K562 (cell line): ENCODE measurements around the gene MYCBP. TPM values are rescaled to one million over a fixed set of nuclear protein-coding genes. Genes with fewer than 3 reads are reported as not detected.

Experiments
- BACH1 ChIP-seq: fragments of 200-800 bp; sonication (Bioruptor generic); IDR thresholded peaks from 2 replicates; pipeline ENCODE4 v1.6.1; 2016; ENCODE audit warnings: missing genetic modification characterization, missing compliant biosample characterization
- HNRNPUL1 ChIP-seq: fragments of 200-400 bp; formaldehyde crosslinking; IDR thresholded peaks from 2 replicates; pipeline ENCODE4 v1.6.1; 2017; ENCODE audit warnings: low read length
- KAT8 ChIP-seq: fragments of 450-650 bp; IDR thresholded peaks from 2 replicates; pipeline ENCODE4 v1.6.1; 2016; ENCODE audit warnings: low read depth, mild to moderate bottlenecking
- KDM1A ChIP-seq, 2 experiments: fragments of 450-650 bp; IDR thresholded peaks; 2 replicates each; pipeline ENCODE4 v1.6.1; 2016; ENCODE audit warnings: mild to moderate bottlenecking in 2 of 2
- L3MBTL2 ChIP-seq: fragments of 450-650 bp; IDR thresholded peaks from 2 replicates; pipeline ENCODE4 v1.6.1; 2016; ENCODE audit warnings: mild to moderate bottlenecking, moderate library complexity
- MIER1 ChIP-seq: fragments of 450-650 bp; IDR thresholded peaks from 2 replicates; pipeline ENCODE4 v1.6.1; 2016; ENCODE audit warnings: antibody characterized with exemption, mild to moderate bottlenecking, low read depth
- NCOA6 ChIP-seq: fragments of 450-650 bp; IDR thresholded peaks from 2 replicates; pipeline ENCODE4 v1.6.1; 2017; ENCODE audit warnings: mild to moderate bottlenecking
- POLR2AphosphoS5 ChIP-seq: IDR thresholded peaks from 2 replicates; pipeline ENCODE4 v1.6.1; 2011; ENCODE audit warnings: mild to moderate bottlenecking, low read depth, low read length, moderate library complexity; ENCODE audit not compliant: control insufficient read depth, insufficient read depth
- PTTG1 ChIP-seq: fragments of 450-650 bp; IDR thresholded peaks from 2 replicates; pipeline ENCODE4 v1.6.1; 2016; ENCODE audit warnings: low read depth, mild to moderate bottlenecking, missing genetic modification characterization, missing compliant biosample characterization
- RAD21 ChIP-seq, 2 experiments: fragments of 250-450 bp in 1 of 2; fragments of 450-650 bp in 1 of 2; sonication (Bioruptor Pico) in 1 of 2; formaldehyde crosslinking in 1 of 2; IDR thresholded peaks in 1 of 2; conservative IDR thresholded peaks in 1 of 2; 2 replicates each; pipeline versions ENCODE4 v1.4.0 to v1.8.0; 2020 to 2022; ENCODE audit warnings: mild to moderate bottlenecking in 2 of 2, moderate library complexity in 1 of 2
- RB1 ChIP-seq: fragments of 450-650 bp; IDR thresholded peaks from 2 replicates; pipeline ENCODE4 v1.6.1; 2017; ENCODE audit warnings: low read depth, mild to moderate bottlenecking
- SMC3 ChIP-seq: conservative IDR thresholded peaks from 2 replicates; pipeline ENCODE4 v1.6.1; 2011; ENCODE audit warnings: low read depth, low read length, improper control_type of control experiment; ENCODE audit not compliant: insufficient read depth
- XRCC3 ChIP-seq: fragments of 450-650 bp; IDR thresholded peaks from 2 replicates; pipeline ENCODE4 v1.6.1; 2017; ENCODE audit warnings: mild to moderate bottlenecking, moderate library complexity
- YY1 ChIP-seq, 3 experiments: IDR thresholded peaks; 2 replicates each; pipeline ENCODE4 v1.6.1; 2011; ENCODE audit warnings: low read length in 2 of 3, mild to moderate bottlenecking in 2 of 3, moderate library complexity in 2 of 3, borderline replicate concordance in 1 of 3, control low read depth in 1 of 3, low read depth in 1 of 3; ENCODE audit not compliant: insufficient read depth in 3 of 3, insufficient replicate concordance in 2 of 3, control insufficient read depth in 1 of 3, insufficient read length in 1 of 3; ENCODE audit errors: extremely low read depth in 1 of 3
- ZNF217 ChIP-seq: sonication (generic); formaldehyde crosslinking; IDR thresholded peaks from 2 replicates; pipeline ENCODE4 v1.8.0; 2022; ENCODE audit warnings: mild to moderate bottlenecking, missing genetic modification reagents
- polyA plus RNA-seq, 8 experiments: library from polyadenylated mRNA; depleted of rRNA in 4 of 8; stranded (reverse) in 5 of 8; unstranded in 3 of 8; fragments of >200 nt; fragmentation: Nextera tagmentation in 2 of 8; fragmentation: Illumina TruSeq in 1 of 8; extraction: Ambion mirVana in 2 of 8; extraction: Trizol in 1 of 8; gene quantifications; 2 replicates each; pipeline versions ENCODE4 v1.2.1 to v1.2.3, GENCODE V29; 2011 to 2014; ENCODE audit warnings: inconsistent platforms in 1 of 8, missing spikeins in 1 of 8
- total RNA-seq, 7 experiments: library from RNA; depleted of rRNA in 6 of 7; stranded (reverse); fragments of >200 nt in 6 of 7; fragmentation: Illumina TruSeq in 2 of 7; extraction: Trizol in 2 of 7; gene quantifications; 2 replicates each; pipeline versions ENCODE4 v1.2.1 to v1.2.3, GENCODE V29; 2011 to 2021; ENCODE audit warnings: low replicate concordance in 1 of 7
- TF ChIP-seq, protein P1 (sequence below): fragments of 200-800 bp; sonication (Bioruptor generic); IDR thresholded peaks from 2 replicates; pipeline ENCODE4 v1.6.1; 2017; ENCODE audit warnings: missing genetic modification characterization, missing compliant biosample characterization
- TF ChIP-seq, protein P2 (sequence below), 2 experiments: fragments of 450-650 bp; IDR thresholded peaks; 2 replicates each; pipeline ENCODE4 v1.6.1; 2016
- TF ChIP-seq, protein P3 (sequence below): fragments of 450-650 bp; IDR thresholded peaks from 2 replicates; pipeline ENCODE4 v1.7.1; 2018; ENCODE audit warnings: mild to moderate bottlenecking, low read depth; ENCODE audit not compliant: partially characterized antibody
- TF ChIP-seq, protein P4 (sequence below): fragments of 250-450 bp; sonication (Bioruptor Pico); IDR thresholded peaks from 2 replicates; pipeline ENCODE4 v1.8.0; 2021; ENCODE audit warnings: moderate library complexity, mild to moderate bottlenecking, inconsistent platforms

MYCBP gene
- total and polyA plus RNA-seq, 9 of the 15 experiments (the other 6 are each of a cell fraction or from before 2014, with no cell fraction given) = 32.3 to 253 (median 72.9) TPM

DNA sequence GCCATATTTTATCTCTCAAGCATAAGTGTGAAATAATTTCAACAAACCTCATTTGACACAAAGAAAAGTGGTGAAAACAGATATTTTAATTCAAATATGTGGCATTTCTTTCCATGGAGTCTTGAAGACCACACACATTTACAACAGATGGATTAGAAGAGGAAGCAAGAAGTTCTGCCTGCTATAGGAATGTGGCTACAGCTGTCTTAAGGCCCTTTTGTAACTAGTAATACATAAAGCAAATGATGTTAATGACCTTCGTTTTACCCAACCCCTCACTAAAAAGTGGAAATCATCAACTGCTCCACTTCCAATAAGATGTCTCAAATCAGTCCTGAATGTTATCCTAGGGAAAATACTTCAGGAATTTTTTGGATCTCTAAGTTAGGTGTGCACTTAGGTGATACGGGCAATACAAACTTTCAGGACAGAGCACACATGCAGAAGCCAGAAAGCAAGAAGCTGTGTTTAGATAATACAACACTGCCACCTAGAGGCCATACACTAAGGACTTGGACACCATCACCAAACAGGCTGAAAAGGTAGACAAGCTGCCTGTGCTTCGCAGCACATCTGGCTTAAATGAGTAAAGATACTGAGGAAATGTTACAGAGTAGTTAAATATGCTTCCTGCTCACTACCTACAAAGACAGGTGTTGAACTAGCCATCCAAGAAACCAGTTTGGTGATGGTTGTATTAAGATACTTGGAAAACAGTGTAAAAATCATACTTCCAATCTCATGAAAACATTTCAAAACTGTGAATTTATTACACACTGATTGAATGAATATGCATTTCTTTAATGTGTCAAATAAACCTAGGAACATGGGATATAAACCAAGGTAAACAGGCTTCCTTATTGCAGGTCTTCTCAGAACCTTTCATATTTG is 38.0 kb downstream of the MYCBP start (continued):
- TF ChIP-seq L3MBTL2 (0 out of 2 replicates have a peak, but pooled peaks have one; percentile 14), MIER1 (no peak), RAD21 (CRISPR knock-in tag; conservative IDR thresholded peaks at IDR 0.05 in 1 of 2, IDR thresholded peaks at IDR 0.05 in 1 of 2) (peak; percentile 91 to 98), PTTG1 (no peak), KDM1A (IDR thresholded peaks at IDR 0.05) (peak in 1 of 2 experiments; percentile 40; a peak in 2 of 4 replicates), RB1 (peak; percentile 78; the same call in 1 of the 2 replicates), BACH1 (no peak), SMC3 (peak; percentile 95), XRCC3 (no peak), YY1 (IDR thresholded peaks at IDR 0.05; ENCODE audit: borderline replicate concordance in 1 of 3, control insufficient read depth in 1 of 3, extremely low read depth in 1 of 3, insufficient read depth in 3 of 3, insufficient read length in 1 of 3, insufficient replicate concordance in 2 of 3, low read depth in 1 of 3, low read length in 2 of 3) (no peak), HNRNPUL1 (no peak), POLR2AphosphoS5 (no peak), ZNF217 (CRISPR knock-in tag) (no peak), NCOA6 (no peak), KAT8 (no peak)
- TF ChIP-seq, protein P1, sequence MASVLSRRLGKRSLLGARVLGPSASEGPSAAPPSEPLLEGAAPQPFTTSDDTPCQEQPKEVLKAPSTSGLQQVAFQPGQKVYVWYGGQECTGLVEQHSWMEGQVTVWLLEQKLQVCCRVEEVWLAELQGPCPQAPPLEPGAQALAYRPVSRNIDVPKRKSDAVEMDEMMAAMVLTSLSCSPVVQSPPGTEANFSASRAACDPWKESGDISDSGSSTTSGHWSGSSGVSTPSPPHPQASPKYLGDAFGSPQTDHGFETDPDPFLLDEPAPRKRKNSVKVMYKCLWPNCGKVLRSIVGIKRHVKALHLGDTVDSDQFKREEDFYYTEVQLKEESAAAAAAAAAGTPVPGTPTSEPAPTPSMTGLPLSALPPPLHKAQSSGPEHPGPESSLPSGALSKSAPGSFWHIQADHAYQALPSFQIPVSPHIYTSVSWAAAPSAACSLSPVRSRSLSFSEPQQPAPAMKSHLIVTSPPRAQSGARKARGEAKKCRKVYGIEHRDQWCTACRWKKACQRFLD (CRISPR knock-in tag) = no peak
- TF ChIP-seq, protein P2, sequence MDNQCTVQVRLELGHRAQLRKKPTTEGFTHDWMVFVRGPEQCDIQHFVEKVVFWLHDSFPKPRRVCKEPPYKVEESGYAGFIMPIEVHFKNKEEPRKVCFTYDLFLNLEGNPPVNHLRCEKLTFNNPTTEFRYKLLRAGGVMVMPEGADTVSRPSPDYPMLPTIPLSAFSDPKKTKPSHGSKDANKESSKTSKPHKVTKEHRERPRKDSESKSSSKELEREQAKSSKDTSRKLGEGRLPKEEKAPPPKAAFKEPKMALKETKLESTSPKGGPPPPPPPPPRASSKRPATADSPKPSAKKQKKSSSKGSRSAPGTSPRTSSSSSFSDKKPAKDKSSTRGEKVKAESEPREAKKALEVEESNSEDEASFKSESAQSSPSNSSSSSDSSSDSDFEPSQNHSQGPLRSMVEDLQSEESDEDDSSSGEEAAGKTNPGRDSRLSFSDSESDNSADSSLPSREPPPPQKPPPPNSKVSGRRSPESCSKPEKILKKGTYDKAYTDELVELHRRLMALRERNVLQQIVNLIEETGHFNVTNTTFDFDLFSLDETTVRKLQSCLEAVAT (IDR thresholded peaks at IDR 0.05) = no peak
- TF ChIP-seq, protein P3, sequence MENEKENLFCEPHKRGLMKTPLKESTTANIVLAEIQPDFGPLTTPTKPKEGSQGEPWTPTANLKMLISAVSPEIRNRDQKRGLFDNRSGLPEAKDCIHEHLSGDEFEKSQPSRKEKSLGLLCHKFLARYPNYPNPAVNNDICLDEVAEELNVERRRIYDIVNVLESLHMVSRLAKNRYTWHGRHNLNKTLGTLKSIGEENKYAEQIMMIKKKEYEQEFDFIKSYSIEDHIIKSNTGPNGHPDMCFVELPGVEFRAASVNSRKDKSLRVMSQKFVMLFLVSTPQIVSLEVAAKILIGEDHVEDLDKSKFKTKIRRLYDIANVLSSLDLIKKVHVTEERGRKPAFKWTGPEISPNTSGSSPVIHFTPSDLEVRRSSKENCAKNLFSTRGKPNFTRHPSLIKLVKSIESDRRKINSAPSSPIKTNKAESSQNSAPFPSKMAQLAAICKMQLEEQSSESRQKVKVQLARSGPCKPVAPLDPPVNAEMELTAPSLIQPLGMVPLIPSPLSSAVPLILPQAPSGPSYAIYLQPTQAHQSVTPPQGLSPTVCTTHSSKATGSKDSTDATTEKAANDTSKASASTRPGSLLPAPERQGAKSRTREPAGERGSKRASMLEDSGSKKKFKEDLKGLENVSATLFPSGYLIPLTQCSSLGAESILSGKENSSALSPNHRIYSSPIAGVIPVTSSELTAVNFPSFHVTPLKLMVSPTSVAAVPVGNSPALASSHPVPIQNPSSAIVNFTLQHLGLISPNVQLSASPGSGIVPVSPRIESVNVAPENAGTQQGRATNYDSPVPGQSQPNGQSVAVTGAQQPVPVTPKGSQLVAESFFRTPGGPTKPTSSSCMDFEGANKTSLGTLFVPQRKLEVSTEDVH = peak; percentile 9
- TF ChIP-seq, protein P4, sequence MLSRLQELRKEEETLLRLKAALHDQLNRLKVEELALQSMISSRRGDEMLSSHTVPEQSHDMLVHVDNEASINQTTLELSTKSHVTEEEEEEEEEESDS = no peak
